Raji (cell line): ENCODE results near the gene SAMSN1.

Experiments used
- POLR2A ChIP-seq: IDR thresholded peaks from 2 replicates; pipeline ENCODE4 v1.6.1; 2011; ENCODE audit warnings: low read depth, low read length, control low read depth; ENCODE audit not compliant: insufficient read depth

Gene SAMSN1

GRCh38 chr21:14484188-14485009 lies 61.7 kb downstream of the SAMSN1 start:
- no peak for TF ChIP-seq POLR2A

- TF ChIP-seq POLR2A: no peak
Measured at GRCh38 chr21:14483296-14483695, 62.8 kb downstream of the SAMSN1 start.

- no peak for TF ChIP-seq POLR2A
Measured at GRCh38 chr21:14482165-14482564, 64.0 kb downstream of the SAMSN1 start.

GRCh38 chr21:14480411-14481031 lies 65.6 kb downstream of the SAMSN1 start:
- TF ChIP-seq POLR2A: no peak

DNA sequence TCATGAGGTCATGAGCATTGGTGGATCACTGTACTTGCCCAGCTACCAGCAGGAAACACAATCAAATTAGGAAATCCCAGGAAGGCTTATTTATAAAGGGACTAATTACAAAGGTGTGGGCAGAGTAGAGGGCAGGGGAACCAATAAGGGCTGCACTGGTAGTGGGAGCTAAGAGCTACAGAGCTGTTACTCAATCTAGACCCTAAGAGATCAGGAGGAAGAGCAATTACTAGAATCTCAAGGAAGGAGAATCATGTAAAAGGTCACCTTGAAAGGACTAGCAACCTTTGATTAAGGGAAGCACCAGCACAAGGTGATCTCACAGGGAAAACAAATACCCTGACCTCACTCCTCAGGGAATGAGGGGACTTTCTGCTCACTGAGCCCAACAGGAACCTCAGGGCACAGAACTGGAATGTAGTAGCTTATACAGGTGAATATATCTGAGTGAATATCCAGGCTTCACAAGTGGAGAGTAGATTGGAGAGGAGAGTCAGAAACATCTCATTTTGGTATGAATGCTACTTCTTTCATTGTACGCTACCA lies 66.8 kb downstream of the SAMSN1 start:
- no peak for TF ChIP-seq POLR2A

DNA sequence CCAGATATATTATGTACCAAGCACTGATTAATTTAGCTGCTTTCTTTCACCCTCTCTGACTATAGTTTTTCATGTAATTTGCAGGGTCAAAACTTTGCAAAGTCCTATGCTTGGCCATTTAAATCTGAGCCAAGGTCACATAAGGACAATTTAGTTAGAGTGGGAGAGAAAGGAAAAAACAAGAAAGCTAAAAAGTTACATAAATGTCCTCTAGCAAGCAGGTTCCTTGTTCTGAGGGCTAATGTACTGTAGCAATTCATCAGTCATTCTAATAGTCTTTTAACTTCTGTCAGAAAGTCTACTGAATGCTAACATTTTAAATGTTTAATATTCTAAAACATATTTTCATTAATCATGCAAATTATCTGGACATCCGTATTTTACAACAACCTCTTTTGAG lies 68.3 kb downstream of the SAMSN1 start:
- no peak for TF ChIP-seq POLR2A

DNA sequence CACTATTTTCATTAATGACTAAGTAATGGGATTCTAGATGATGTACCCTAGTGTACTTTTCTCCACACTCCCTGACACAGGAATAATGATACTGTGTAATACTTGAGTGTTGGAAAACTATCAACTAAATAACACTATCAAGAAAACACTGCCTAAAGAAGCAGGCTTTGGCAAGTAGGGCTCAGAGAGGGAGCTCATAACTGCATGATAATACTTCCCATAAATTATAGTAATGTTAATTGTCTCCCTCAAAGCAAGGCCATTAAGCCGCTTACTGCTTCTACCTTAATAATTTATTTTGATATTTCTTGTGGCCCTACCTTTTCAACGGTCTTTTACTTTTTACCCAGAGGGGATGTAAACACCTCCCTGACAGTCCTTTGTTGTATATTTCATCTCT lies 69.0 kb downstream of the SAMSN1 start:
- TF ChIP-seq POLR2A: no peak

DNA sequence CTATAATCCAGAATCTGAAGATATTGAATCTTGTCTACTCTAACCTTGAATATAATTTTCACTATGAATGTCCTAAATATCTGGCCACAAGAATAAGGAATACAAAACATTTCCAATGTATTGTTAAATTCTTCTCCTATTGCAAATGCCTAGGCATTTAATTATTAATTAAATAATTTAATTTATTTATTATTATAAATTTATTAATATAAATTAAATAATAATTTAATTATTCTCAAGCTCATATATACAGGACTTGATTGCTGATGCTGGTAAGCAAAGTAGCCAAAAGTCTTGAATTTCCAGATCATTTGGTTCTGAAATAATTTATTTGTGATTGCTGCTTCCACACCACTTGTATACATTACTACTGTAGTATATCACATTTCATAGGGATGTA lies 71.1 kb downstream of the SAMSN1 start:
- TF ChIP-seq POLR2A: no peak

DNA sequence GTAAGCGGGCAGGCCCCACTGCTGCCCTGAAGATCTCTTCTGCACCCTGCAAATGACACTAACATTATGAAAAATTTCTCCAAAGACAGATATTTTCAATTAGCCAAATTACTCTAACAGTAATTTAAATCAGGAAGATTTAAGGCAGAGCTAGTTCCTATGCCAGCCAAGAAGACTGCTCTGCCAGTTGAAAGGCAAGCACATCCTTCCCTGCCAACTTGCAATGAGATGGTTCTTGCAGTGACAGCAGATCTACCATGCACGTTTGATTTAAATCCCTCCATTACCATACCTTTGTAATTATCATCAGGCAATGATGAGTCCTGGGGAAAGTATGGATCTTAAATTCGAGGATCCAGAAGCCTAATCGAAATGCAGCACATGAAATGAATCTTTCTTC lies 76.5 kb downstream of the SAMSN1 start:
- TF ChIP-seq POLR2A: no peak

- no peak for TF ChIP-seq POLR2A
Measured at GRCh38 chr21:14466715-14467114, 79.4 kb downstream of the SAMSN1 start.

DNA sequence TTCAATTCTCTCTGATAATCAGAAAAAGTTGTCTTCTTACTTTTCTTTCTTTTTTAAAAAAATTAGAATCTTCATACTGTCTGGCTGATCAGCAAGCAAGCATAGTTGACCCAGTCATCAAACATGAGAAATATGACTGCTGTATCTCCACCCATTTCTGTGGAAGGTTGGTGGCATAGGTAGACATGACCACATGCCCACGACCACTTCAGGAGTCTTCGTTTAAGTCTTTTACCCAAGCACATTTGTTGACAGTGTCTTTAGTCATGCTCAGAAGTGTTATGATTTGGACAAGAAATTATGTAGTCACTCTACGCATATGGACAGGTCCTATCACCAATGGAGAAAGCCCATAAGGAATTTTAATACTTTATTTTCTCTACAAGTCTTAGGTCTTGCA lies 88.4 kb downstream of the SAMSN1 start:
- TF ChIP-seq POLR2A: no peak

DNA sequence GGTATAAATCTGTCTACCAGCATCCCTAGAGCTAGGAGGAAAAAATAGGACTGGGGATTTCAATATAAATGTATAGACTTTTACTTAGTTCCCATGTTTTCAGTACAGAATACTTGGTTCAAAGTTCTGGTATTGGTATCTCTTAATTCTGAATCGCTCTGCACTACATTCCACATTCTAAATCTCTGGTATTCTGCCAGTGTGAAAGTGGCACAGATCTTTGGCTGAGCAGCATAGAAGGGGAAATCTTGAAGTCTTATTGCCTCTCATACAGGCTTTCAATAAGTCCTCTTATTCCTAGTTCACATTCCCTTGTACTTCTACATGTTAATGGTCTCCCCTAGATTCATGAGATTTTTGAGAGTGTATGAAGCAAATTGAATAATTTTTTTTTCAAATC lies 89.2 kb downstream of the SAMSN1 start:
- no peak for TF ChIP-seq POLR2A

DNA sequence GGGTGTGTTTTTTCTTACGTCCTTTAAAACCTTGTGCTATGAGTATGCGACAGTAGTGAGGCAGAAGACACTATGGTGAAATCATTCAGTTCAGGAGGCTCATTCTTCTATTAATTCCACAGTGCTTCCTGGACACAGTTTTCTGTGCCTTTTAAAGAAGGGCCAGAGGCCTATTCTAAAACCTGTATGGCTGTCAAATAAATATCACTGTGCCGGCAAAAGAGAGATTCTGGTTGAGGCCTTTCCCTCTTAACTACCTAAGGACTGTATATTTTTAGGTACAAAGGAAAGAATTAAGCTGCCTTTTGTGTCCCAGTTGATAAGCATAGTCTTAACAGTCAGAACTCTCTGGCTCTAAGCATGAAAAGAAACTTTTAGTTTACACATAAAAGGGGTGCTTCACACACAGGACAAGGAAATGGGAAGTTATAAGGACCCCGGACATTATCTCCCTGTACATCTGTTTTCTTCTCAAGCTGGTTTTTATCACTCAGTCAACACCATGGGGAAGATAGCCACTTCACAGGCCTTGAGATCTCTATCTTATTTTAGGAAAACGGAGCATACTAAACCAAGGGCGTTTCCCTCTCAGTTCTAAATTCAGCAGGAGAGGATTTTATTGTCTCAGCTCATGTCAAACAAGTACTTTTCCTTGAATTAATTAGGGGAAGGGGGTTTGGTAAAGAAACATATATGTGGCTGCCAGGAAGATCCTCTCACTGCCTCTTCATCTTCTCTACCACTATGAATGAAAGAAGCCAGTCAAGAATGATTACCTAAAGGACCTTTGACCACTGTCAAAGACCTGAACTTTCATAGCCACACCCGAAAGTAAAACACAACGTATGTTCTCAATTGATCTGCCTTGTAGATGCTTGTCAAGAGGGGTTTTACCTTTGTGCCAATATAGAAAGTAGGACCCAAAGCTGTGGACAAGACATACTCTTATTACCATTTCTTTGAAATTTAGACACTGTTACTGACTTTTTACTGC lies 91.8 kb downstream of the SAMSN1 start:
- no peak for TF ChIP-seq POLR2A

GRCh38 chr21:14453339-14454015 lies 92.6 kb downstream of the SAMSN1 start:
- no peak for TF ChIP-seq POLR2A

GRCh38 chr21:14452727-14453241 lies 93.3 kb downstream of the SAMSN1 start:
- TF ChIP-seq POLR2A: no peak
